HepG2 (cell line): ENCODE measurements around the gene ATPAF2. TPM values are rescaled to one million over a fixed set of nuclear protein-coding genes. Genes with fewer than 3 reads are reported as not detected.

Experiments used
- ATAC-seq: fragments of 200-7000 bp; cut with Tn5 transposase; 3 replicates; pipeline ENCODE4 v1.9.1; 2020; ENCODE audit warnings: mild to moderate bottlenecking, moderate library complexity
- BruUV-seq: library from RNA; stranded (reverse); fragments of 400-500 nt; replicated peaks from 2 replicates; lab custom pipeline; 2021; lab: Mats Ljungman, UMichigan
- CTCF ChIA-PET: fragments of 300-600 bp; formaldehyde crosslinking; extraction: SDS; loops from one replicate; lab custom pipeline; 2021; ENCODE audit warnings: low total read pairs, inconsistent platforms, low intra/inter-chr PET ratio; lab: Yijun Ruan, JAX
- POLR2A ChIA-PET: fragments of 350-600 bp; sonication (Branson Sonifier 250); formaldehyde crosslinking; loops from one replicate; lab custom pipeline; 2020; ENCODE audit warnings: antibody characterized with exemption, inconsistent platforms; lab: Yijun Ruan, JAX
- DNase-seq: peaks from one replicate; pipeline ENCODE4 v3.0.0-alpha.2; 2015; ENCODE audit warnings: low spot score
- FAIRE-seq: peaks from 3 replicates; lab custom pipeline; 2011; peaks lifted over from hg19 to GRCh38; lab: Jason Lieb, UNC
- H2AFZ ChIP-seq: one replicate; pipeline ENCODE4 v1.6.1; 2011; ENCODE audit warnings: low read length, inconsistent platforms
- H3K27ac ChIP-seq: fragments of 300-600 bp; 3 replicates; pipeline ENCODE4 v1.8.0; 2011; ENCODE audit warnings: mixed run types, mild to moderate bottlenecking, mixed read lengths, low read length, inconsistent platforms; ENCODE audit not compliant: insufficient read depth; ENCODE audit errors: extremely low read length
- H3K27me3 ChIP-seq, 2 experiments: fragments of 200-600 bp in 1 of 2; 2 replicates in 1 of 2; 3 replicates in 1 of 2; pipeline versions ENCODE4 v1.6.0 to v1.8.0; 2011; ENCODE audit warnings: low read length in 2 of 2, mild to moderate bottlenecking in 2 of 2, moderate library complexity in 2 of 2, inconsistent platforms in 1 of 2; ENCODE audit not compliant: insufficient read depth in 2 of 2, control insufficient read depth in 1 of 2
- H3K36me3 ChIP-seq, 2 experiments: fragments of 200-600 bp in 1 of 2; replicated peaks in 1 of 2; 2 replicates in 1 of 2; 3 replicates in 1 of 2; pipeline versions ENCODE4 v1.5.1 to v1.8.0; 2011; ENCODE audit warnings: low read length in 2 of 2, inconsistent platforms in 1 of 2; ENCODE audit not compliant: insufficient read depth in 2 of 2, control insufficient read depth in 1 of 2
- H3K4me1 ChIP-seq: 2 replicates; pipeline ENCODE4 v1.5.1; 2012; ENCODE audit warnings: low read length, inconsistent platforms; ENCODE audit not compliant: insufficient read depth
- H3K4me2 ChIP-seq: 2 replicates; pipeline ENCODE4 v1.6.0; 2011; ENCODE audit warnings: low read depth, low read length, inconsistent platforms
- H3K4me3 ChIP-seq, 3 experiments: fragments of 200-600 bp in 1 of 3; sonication (generic), shearing (Covaris generic) in 1 of 3; replicated peaks in 1 of 3; 2 replicates each; pipeline ENCODE4 v1.5.1; 2011 to 2016; ENCODE audit warnings: low read length in 3 of 3, inconsistent platforms in 2 of 3, low read depth in 2 of 3, mild to moderate bottlenecking in 2 of 3, control low read depth in 1 of 3, mixed read lengths in 1 of 3; ENCODE audit not compliant: insufficient read depth in 1 of 3
- H3K79me2 ChIP-seq: one replicate; pipeline ENCODE4 v1.6.1; 2011; ENCODE audit warnings: low read length, inconsistent platforms; ENCODE audit not compliant: insufficient read depth
- H3K9ac ChIP-seq: 2 replicates; pipeline ENCODE4 v1.6.0; 2011; ENCODE audit warnings: mild to moderate bottlenecking, low read depth, low read length, inconsistent platforms; ENCODE audit not compliant: insufficient read depth
- H3K9me3 ChIP-seq: 2 replicates; pipeline ENCODE4 v1.5.1; 2012; ENCODE audit warnings: mild to moderate bottlenecking, low read length
- H4K20me1 ChIP-seq: 2 replicates; pipeline ENCODE4 v1.6.0; 2011; ENCODE audit warnings: inconsistent platforms, mild to moderate bottlenecking, low read length, moderate library complexity; ENCODE audit not compliant: insufficient read depth
- REST ChIP-seq, 2 experiments: IDR thresholded peaks; 2 replicates each; pipeline ENCODE4 v1.6.1; 2011 to 2012; ENCODE audit warnings: low read length in 2 of 2, borderline replicate concordance in 1 of 2, low read depth in 1 of 2, mild to moderate bottlenecking in 1 of 2, moderate library complexity in 1 of 2
- ZNF704 ChIP-seq: sonication (generic); formaldehyde crosslinking; IDR thresholded peaks from 2 replicates; pipeline ENCODE4 v1.8.1; 2023; ENCODE audit warnings: mild to moderate bottlenecking, inconsistent platforms, moderate library complexity, missing genetic modification reagents, borderline replicate concordance
- ZNF790 ChIP-seq: sonication (generic); formaldehyde crosslinking; IDR thresholded peaks from 2 replicates; pipeline ENCODE4 v1.8.0; 2022; ENCODE audit warnings: missing genetic modification reagents, mild to moderate bottlenecking, borderline replicate concordance
- WGBS: methylation state at CpG from one replicate; pipeline ENCODE4 v1.1.6; 2017; ENCODE audit warnings: low lambda C conversion rate; 5-methylcytosine and 5-hydroxymethylcytosine counted together
- in situ Hi-C: cut with HindIII; loops from 2 replicates; pipeline ENCODE4 v1.10.0; 2017; ENCODE audit warnings: low pct_unique_long_range_greater_than_20kb; ENCODE audit not compliant: extremely low pct_ligation_motif_present
- intact Hi-C: fragments of 100-400 bp; cut with micrococcal nuclease; formaldehyde crosslinking; loops from one replicate; pipeline ENCODE4 v1.10.0; 2022; ENCODE audit not compliant: unreplicated experiment
- polyA plus RNA-seq, 8 experiments: library from polyadenylated mRNA; depleted of rRNA in 3 of 8; stranded (reverse) in 7 of 8; unstranded in 1 of 8; fragments of >200 nt; fragmentation: Illumina TruSeq in 4 of 8; extraction: Trizol in 4 of 8; gene quantifications; 2 replicates each; pipeline versions ENCODE4 v1.2.1 to v1.2.3, GENCODE V29; 2011 to 2016; ENCODE audit warnings: low read depth in 4 of 8, missing spikeins in 1 of 8, mixed read lengths in 1 of 8; ENCODE audit not compliant: insufficient read depth in 1 of 8
- total RNA-seq, 5 experiments: library from RNA; depleted of rRNA; stranded (reverse); fragments of >200 nt; fragmentation: Illumina TruSeq; extraction: Trizol; gene quantifications; 2 replicates each; pipeline ENCODE4 v1.2.3, GENCODE V29; 2016; ENCODE audit warnings: low read depth in 1 of 5

Gene ATPAF2
- total and polyA plus RNA-seq, 2 of the 13 experiments (the other 11 are each of a cell fraction or from before 2014, with no cell fraction given) = 15.0 to 16.5 TPM

DNA sequence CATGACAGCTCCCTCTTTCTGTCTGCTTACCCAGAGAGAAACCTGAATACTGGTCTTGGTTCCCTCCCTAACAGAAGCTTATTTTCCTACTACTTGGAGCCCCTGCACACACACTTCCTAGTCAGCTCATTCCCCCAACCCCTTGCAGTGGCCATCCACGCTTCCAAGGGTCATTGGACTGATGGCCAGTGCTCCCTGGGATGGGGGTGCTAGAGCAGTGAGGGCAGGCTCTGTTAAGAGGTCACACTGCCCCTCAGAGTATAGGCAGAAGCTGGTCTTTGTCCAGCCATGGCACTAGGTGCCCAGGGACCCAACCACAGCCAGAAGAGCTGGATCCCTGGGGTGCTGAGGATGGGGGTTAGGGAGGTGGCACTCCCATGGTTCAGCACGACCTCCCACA, 53.8 kb downstream of the ATPAF2 start:
- H3K27ac ChIP-seq = no peak overlapping the region
- POLR2A ChIA-PET = interaction anchor here (1.6 kb wide), 1 partner anchor 13 kb away, joined by 5 read pairs; the partner anchor contains the start of gene TOM1L2
- no peak overlapping the region for H3K4me3 ChIP-seq
- peaks cover 17% of the 10 kb centered on the region for H3K4me1 ChIP-seq
- ATAC-seq (no peak), DNase-seq (no peak), FAIRE-seq (no peak)
- H3K4me2 ChIP-seq = no peak overlapping the region
- CTCF ChIA-PET = no interaction called here
- TF ChIP-seq ZNF790 (CRISPR knock-in tag) (no peak), REST (IDR thresholded peaks at IDR 0.05; ENCODE audit: borderline replicate concordance in 1 of 2, low read depth in 1 of 2, low read length in 2 of 2) (no peak), ZNF704 (no peak)
- H3K9ac ChIP-seq = no peak overlapping the region
- BruUV-seq = no TSS peak
- H3K9me3 ChIP-seq = no peaks in the 10 kb centered on the region
- no peaks in the 10 kb centered on the region for H4K20me1 ChIP-seq
- no peak overlapping the region for H2AFZ ChIP-seq
- intact Hi-C loops (no loop called here), in situ Hi-C loops (no loop called here)
- 35% methylated on average over 2 of the region's 2 CpGs for WGBS
- H3K79me2 ChIP-seq = no peaks in the 10 kb centered on the region
- H3K36me3 ChIP-seq = no peaks in the 10 kb centered on the region
- H3K27me3 ChIP-seq = peaks cover 0 to 16% of the 10 kb centered on the region in 2 experiments; a peak in 3 of 5 replicates
